CD1c-positive myeloid dendritic cell (primary cell): Measurements from ENCODE around the gene MTRR.
A peak's percentile ranks its signal among the peaks of the same experiment; 100 is the strongest.
"Not testable (repeated sequence)": the region's sequence is repeated elsewhere in the genome, so short reads cannot be mapped to it uniquely, and the experiment has no call there.

Source experiments
- DNase-seq: peaks from one replicate; pipeline ENCODE4 v3.0.0-alpha.2; 2016; ENCODE audit errors: extremely low spot score

Gene MTRR

GRCh38 chr5:7897014-7897600, 28.2 kb downstream of the MTRR start:
- DNase-seq, result peak; percentile 26

- no peak for DNase-seq
Observed at GRCh38 chr5:7902201-7902600, 33.3 kb downstream of the MTRR start.

- peak; percentile 16 for DNase-seq
Observed at GRCh38 chr5:7902666-7903625, 34.0 kb downstream of the MTRR start.

- peak; percentile 41 for DNase-seq
Observed at GRCh38 chr5:7904170-7904569, 35.2 kb downstream of the MTRR start.

- DNase-seq, result no peak
Observed at GRCh38 chr5:7907612-7908011, 38.7 kb downstream of the MTRR start.

GRCh38 chr5:7908317-7908716, 39.4 kb downstream of the MTRR start:
- no peak for DNase-seq

- DNase-seq, result peak; percentile 51
Observed at GRCh38 chr5:7910738-7911428, 41.9 kb downstream of the MTRR start.

GRCh38 chr5:7911429-7911771, 42.5 kb downstream of the MTRR start:
- DNase-seq, result not testable (repeated sequence)

- peak; percentile 8 for DNase-seq
Observed at GRCh38 chr5:7916171-7916804, 47.3 kb downstream of the MTRR start.

GRCh38 chr5:7917130-7918123, 48.5 kb downstream of the MTRR start:
- no peak for DNase-seq

GRCh38 chr5:7925961-7926695, 57.2 kb downstream of the MTRR start:
- no peak for DNase-seq

GRCh38 chr5:7926720-7927119, 57.8 kb downstream of the MTRR start:
- no peak for DNase-seq

- peak; percentile 56 for DNase-seq
Observed at GRCh38 chr5:7927466-7928375, 58.8 kb downstream of the MTRR start.

- no peak for DNase-seq
Observed at GRCh38 chr5:7930011-7930410, 61.1 kb downstream of the MTRR start.

- DNase-seq, result no peak
Observed at GRCh38 chr5:7941692-7942091, 72.7 kb downstream of the MTRR start.

GRCh38 chr5:7947301-7947700, 78.4 kb downstream of the MTRR start:
- no peak for DNase-seq
